ENCODE results near the gene AMACR. TPM values are rescaled to one million over a fixed set of nuclear protein-coding genes. Genes with fewer than 3 reads are reported as not detected.

The AMACR gene
- total and polyA plus RNA-seq, 2 of the 13 experiments (the other 11 are each of a cell fraction or from before 2014, with no cell fraction given) = 8.9 to 19.7 TPM

DNA sequence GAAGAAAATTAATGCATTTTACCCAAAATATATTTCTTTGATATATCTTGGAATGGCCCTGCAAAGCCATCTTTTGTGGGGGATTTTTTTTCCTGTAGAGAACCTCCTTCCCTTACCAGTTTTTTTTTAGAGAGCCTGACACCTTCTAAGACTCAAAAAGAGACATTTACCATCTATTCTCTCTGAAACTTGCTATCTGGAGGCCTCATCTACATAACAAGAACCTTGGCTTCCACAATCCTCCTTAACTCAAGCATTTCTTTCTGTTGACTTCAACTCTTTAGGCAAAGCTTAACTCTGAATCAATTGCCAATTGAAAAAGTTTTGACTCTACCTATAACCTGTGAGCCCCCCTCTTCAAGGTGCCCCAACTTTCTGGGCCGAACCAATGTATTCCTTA, 29.5 kb downstream of the AMACR start:
- ChIA-PET CTCF (ENCODE audit: low intra/inter-chr PET ratio, low total read pairs) (no interaction called here), POLR2A (no interaction called here)
- Histone ChIP-seq H3K4me1 (ENCODE audit: insufficient read depth, low read length) (no peaks in the 10 kb centered on the region; the same call in 1 of the 2 replicates), H3K9ac (ENCODE audit: insufficient read depth, low read depth, low read length) (no peak overlapping the region), H3K27me3 (ENCODE audit: control insufficient read depth in 1 of 2, insufficient read depth in 2 of 2, low read length in 2 of 2) (no peaks in the 10 kb centered on the region), H3K36me3 (replicated peaks in 1 of 2; ENCODE audit: control insufficient read depth in 1 of 2, insufficient read depth in 2 of 2, low read length in 2 of 2) (no peaks in the 10 kb centered on the region), H3K27ac (ENCODE audit: extremely low read length, insufficient read depth, low read length) (no peak overlapping the region), H3K4me2 (ENCODE audit: low read depth, low read length) (no peak overlapping the region), H4K20me1 (ENCODE audit: insufficient read depth, low read length) (no peaks in the 10 kb centered on the region), H3K79me2 (ENCODE audit: insufficient read depth, low read length) (no peaks in the 10 kb centered on the region), H3K9me3 (ENCODE audit: low read length) (no peaks in the 10 kb centered on the region), H2AFZ (ENCODE audit: low read length) (no peak overlapping the region), H3K4me3 (replicated peaks in 1 of 3; ENCODE audit: insufficient read depth in 1 of 3, low read depth in 2 of 3, low read length in 3 of 3) (no peak overlapping the region)
- DNase-seq (ENCODE audit: low spot score) = no peak
- intact Hi-C loops (cut with micrococcal nuclease; ENCODE audit: unreplicated experiment) = no loop called here
- no peak for FAIRE-seq
- TF ChIP-seq, protein P1, sequence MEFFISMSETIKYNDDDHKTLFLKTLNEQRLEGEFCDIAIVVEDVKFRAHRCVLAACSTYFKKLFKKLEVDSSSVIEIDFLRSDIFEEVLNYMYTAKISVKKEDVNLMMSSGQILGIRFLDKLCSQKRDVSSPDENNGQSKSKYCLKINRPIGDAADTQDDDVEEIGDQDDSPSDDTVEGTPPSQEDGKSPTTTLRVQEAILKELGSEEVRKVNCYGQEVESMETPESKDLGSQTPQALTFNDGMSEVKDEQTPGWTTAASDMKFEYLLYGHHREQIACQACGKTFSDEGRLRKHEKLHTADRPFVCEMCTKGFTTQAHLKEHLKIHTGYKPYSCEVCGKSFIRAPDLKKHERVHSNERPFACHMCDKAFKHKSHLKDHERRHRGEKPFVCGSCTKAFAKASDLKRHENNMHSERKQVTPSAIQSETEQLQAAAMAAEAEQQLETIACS (CRISPR knock-in tag; IDR thresholded peaks at IDR 0.05) = no peak
- TF ChIP-seq ZNF577 (CRISPR knock-in tag; IDR thresholded peaks at IDR 0.05; ENCODE audit: borderline replicate concordance, low read depth) (no peak), ZNF652 (CRISPR knock-in tag; IDR thresholded peaks at IDR 0.05; ENCODE audit: borderline replicate concordance, low read depth) (no peak), ELF4 (CRISPR knock-in tag; IDR thresholded peaks at IDR 0.05; ENCODE audit: borderline replicate concordance) (no peak), ZNF24 (IDR thresholded peaks at IDR 0.05) (no peak), RFXANK (CRISPR knock-in tag; IDR thresholded peaks at IDR 0.05) (no peak), SMAD3 (CRISPR knock-in tag; IDR thresholded peaks at IDR 0.05) (no peak), ZNF335 (CRISPR knock-in tag; IDR thresholded peaks at IDR 0.05) (no peak), SAP130 (CRISPR knock-in tag; IDR thresholded peaks at IDR 0.05; ENCODE audit: low read depth) (no peak), AHR (CRISPR knock-in tag; IDR thresholded peaks at IDR 0.05) (no peak), HIVEP1 (CRISPR knock-in tag; IDR thresholded peaks at IDR 0.05) (no peak), HDAC6 (IDR thresholded peaks at IDR 0.05; ENCODE audit: low read depth, low read length) (no peak)
- TF ChIP-seq, protein P2, sequence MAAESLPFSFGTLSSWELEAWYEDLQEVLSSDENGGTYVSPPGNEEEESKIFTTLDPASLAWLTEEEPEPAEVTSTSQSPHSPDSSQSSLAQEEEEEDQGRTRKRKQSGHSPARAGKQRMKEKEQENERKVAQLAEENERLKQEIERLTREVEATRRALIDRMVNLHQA (CRISPR knock-in tag; IDR thresholded peaks at IDR 0.05) = no peak
- TF ChIP-seq, protein P3, sequence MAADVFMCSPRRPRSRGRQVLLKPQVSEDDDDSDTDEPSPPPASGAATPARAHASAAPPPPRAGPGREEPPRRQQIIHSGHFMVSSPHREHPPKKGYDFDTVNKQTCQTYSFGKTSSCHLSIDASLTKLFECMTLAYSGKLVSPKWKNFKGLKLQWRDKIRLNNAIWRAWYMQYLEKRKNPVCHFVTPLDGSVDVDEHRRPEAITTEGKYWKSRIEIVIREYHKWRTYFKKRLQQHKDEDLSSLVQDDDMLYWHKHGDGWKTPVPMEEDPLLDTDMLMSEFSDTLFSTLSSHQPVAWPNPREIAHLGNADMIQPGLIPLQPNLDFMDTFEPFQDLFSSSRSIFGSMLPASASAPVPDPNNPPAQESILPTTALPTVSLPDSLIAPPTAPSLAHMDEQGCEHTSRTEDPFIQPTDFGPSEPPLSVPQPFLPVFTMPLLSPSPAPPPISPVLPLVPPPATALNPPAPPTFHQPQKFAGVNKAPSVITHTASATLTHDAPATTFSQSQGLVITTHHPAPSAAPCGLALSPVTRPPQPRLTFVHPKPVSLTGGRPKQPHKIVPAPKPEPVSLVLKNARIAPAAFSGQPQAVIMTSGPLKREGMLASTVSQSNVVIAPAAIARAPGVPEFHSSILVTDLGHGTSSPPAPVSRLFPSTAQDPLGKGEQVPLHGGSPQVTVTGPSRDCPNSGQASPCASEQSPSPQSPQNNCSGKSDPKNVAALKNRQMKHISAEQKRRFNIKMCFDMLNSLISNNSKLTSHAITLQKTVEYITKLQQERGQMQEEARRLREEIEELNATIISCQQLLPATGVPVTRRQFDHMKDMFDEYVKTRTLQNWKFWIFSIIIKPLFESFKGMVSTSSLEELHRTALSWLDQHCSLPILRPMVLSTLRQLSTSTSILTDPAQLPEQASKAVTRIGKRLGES (CRISPR knock-in tag; IDR thresholded peaks at IDR 0.05; ENCODE audit: borderline replicate concordance) = no peak
- in situ Hi-C loops (cut with HindIII; ENCODE audit: extremely low pct_ligation_motif_present, low pct_unique_long_range_greater_than_20kb) = loop anchor here (25.0 kb wide), 1 partner anchor 484 kb away; no protein-coding TSS in a partner anchor
- no TSS peak for BruUV-seq (replicated peaks)
- 32% methylated on average over 1 of the region's 1 CpG for WGBS (ENCODE audit: low lambda C conversion rate)
- ATAC-seq = no peak
